GM21723 (cell line): ENCODE measurements around the gene MAN1C1.

ENCODE experiments used
- ATAC-seq: cut with Tn5 transposase; IDR thresholded peaks from one replicate; pipeline ENCODE4 v1.9.1; 2021; ENCODE audit warnings: mild to moderate bottlenecking, moderate library complexity; ENCODE audit not compliant: unreplicated experiment

The MAN1C1 gene

GRCh38 chr1:25794325-25794724 is 177.7 kb downstream of the MAN1C1 start:
- ATAC-seq: no peak

GRCh38 chr1:25795211-25795610 is 178.6 kb downstream of the MAN1C1 start:
- no peak for ATAC-seq

GRCh38 chr1:25795946-25796810 is 179.6 kb downstream of the MAN1C1 start:
- no peak for ATAC-seq

- no peak for ATAC-seq
Observed at GRCh38 chr1:25796811-25797458, 180.3 kb downstream of the MAN1C1 start.

- ATAC-seq: no peak
Observed at GRCh38 chr1:25797939-25798338, 181.3 kb downstream of the MAN1C1 start.

GRCh38 chr1:25798666-25799351 is 182.2 kb downstream of the MAN1C1 start:
- no peak for ATAC-seq

GRCh38 chr1:25799352-25799934 is 182.9 kb downstream of the MAN1C1 start:
- ATAC-seq: no peak

- no peak for ATAC-seq
Observed at GRCh38 chr1:25799935-25800702, 183.5 kb downstream of the MAN1C1 start, which contains the start of gene SELENON. TSS of gene SELENON (plus strand) at chr1:25800193. CDS start at chr1:25800231, 38 bp downstream.

- ATAC-seq: no peak
Observed at GRCh38 chr1:25800703-25801377, 184.2 kb downstream of the MAN1C1 start.

GRCh38 chr1:25802915-25803314 is 186.3 kb downstream of the MAN1C1 start:
- no peak for ATAC-seq

- no peak for ATAC-seq
Observed at GRCh38 chr1:25803368-25803767, 186.8 kb downstream of the MAN1C1 start.

GRCh38 chr1:25804244-25804963 is 187.8 kb downstream of the MAN1C1 start:
- no peak for ATAC-seq

- no peak for ATAC-seq
Observed at GRCh38 chr1:25804964-25805862, 188.6 kb downstream of the MAN1C1 start.

- ATAC-seq: no peak
Observed at GRCh38 chr1:25805863-25806225, 189.3 kb downstream of the MAN1C1 start.

GRCh38 chr1:25806418-25806817 is 189.8 kb downstream of the MAN1C1 start:
- ATAC-seq: no peak

GRCh38 chr1:25807480-25808390 is 191.1 kb downstream of the MAN1C1 start:
- ATAC-seq: no peak
